Putamen (tissue), 1 donor: ENCODE results near the gene SPTBN1.
"Not testable (repeated sequence)": the region's sequence is repeated elsewhere in the genome, so short reads cannot be mapped to it uniquely, and the experiment has no call there.

Experiments
- DNase-seq: peaks from one replicate; pipeline ENCODE4 v3.0.0-alpha.2; 2016; ENCODE audit warnings: low spot score

SPTBN1 gene

DNA sequence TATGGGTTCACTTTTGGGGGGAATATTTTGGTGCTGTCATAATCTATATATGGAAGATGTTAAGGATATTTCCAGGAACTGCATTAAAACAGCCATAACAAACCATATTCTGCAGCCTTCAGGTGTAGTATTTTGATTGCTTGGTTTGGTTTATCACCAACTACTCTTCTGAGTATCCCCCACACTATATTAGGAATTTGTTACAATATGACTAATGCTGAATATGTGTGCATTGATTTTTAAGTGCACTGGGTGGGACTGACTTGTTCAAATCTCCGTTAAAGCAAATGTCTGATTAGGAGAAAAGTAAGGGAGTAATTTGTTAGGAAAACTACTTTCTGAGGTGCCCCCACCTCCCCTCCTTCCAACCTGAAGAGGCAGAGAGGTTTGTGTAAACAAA, 47.7 kb downstream of the SPTBN1 start:
- DNase-seq = no peak

GRCh38 chr2:54504866-54505265, 48.7 kb downstream of the SPTBN1 start:
- DNase-seq = no peak

GRCh38 chr2:54508541-54508940, 52.4 kb downstream of the SPTBN1 start:
- no peak for DNase-seq

DNA sequence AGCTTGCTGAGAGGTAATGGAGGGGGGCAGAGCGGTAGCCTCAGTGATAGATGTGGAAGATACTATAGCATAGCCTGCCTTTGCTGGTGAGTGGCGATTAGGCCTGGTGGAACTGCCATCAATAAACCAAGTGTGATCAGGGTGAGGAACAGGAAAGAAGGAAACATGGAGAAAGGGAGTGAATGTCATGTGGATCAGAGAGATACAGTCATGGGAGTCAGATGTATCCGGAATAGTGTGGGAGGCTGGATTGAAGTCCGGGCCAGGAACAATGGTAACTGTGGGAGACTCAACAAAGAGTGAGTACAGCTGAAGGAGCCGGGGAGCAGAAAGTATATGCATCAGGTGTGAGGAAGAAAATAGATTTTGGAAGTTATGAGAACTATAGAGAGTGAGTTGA, 52.9 kb downstream of the SPTBN1 start:
- not testable (repeated sequence) for DNase-seq

DNA sequence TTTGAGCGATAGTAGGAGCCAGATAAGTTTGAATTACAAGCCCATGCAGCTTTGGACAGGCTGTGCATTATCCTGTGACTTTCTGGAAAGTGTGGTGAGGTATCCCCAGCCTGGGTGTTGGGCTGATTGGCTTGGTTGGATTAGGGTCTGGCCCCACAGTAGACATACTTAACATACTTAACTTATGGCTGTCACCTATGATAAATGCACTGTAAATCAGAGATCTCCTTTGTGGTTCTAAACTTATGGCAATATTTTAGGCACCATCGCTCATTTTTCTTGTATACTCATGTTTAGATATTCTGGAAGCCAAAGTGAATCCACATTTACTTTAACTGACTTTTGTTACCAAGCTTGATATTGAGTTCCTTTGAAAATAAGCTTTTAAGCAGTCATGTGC, 54.8 kb downstream of the SPTBN1 start:
- DNase-seq = no peak

- DNase-seq = no peak
Observed at GRCh38 chr2:54512183-54512582, 56.1 kb downstream of the SPTBN1 start.

DNA sequence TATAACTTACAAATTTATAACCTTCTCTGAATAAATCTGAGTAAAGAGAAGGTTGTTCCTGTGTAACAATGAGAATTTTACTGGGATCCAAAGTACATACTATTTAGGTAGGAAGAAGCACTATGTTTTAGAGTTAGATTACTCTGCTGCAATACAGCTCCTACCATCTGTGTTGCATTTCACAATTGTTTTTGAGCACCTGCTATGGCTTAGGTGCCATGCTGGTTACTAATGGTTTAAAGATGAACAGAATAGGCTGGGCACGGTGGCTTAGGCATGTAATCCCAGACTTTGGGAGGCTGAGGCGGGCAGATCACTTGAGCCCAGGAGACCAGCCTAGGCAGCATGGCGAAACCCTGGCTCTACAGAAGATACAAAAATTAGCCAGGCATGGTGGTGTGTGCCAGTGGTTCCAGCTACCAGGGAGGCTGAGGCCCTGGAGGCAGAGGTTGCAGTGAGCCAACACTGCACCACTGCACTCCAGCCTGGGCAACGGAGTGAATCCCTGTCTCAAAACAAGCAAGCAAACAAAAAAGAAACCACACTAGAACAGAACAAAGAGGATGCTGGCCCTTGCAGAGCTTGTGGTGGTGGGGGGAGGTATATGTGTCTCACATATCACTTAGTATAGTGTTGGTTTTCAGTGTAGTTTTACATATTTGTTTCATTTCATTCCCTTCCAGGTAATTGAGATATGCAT, 56.7 kb downstream of the SPTBN1 start:
- DNase-seq = no peak

DNA sequence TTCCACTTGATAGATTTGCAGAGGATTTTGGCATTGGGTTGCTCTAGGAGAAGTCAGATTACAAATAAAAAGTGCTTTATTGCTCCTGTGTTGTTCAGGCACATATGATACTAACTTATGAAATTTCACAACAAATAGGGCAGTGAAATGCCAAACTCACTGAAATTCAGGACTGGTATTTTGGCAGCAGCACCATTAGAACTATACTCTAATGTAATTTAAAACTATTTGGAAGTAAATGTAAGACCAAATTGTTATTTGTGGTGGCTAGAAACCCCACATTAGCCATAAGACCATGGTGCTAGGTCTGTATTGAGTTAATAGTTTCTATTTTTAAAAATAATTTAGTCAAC, 57.2 kb downstream of the SPTBN1 start:
- no peak for DNase-seq

DNA sequence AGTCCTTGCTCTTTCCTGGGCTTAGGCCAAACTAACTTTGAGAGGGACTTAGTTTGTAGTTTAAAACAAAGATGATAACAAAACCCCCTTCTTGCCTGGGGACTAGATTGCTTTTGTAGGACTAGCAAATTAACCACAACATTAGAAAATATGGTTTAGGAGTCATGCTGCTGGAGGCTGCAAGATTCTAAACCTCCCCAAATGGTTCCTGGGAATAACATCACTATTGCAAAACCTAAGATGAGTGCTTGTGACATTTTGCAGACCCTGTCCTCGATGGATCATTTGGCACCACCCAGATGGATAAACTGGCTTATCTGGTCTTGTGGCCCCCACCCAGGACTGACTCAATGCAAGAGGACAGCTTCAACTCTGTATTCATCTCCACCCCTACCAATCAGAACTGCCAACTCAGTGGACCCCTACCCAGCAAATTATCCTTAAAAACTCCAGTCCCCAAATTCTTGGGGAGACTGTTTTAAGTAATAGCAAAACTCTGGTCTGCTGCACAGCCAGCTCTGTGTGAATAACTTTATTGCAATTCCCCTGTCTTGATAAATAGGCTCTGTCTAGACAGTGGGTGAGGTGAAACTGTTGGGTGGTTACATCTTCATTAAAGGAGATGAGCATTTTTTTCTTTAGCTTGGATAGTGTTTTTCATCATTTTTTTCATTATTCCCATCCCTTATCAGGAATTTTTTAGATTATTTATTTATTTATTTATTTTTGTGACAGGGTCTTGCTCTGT, 58.9 kb downstream of the SPTBN1 start:
- no peak for DNase-seq

GRCh38 chr2:54516842-54517241, 60.7 kb downstream of the SPTBN1 start:
- DNase-seq = no peak

DNA sequence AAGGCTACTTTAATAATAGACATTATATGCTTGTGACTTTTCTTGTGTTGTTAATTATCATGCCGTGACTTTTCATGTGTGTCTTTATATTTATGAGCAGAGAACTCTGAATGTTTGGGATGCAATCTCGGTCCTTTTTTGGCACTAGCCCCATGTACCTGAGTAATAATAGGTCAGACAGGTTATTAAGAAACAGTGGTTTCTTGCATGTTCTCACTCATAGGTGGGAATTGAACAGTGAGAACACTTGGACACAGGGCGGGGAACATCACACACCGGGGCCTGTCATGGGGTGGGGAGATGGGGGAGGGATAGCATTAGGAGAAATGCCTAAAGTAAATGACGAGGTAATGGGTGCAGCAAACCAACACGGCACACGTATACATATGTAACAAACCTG, 61.9 kb downstream of the SPTBN1 start:
- not testable (repeated sequence) for DNase-seq

- no peak for DNase-seq
Observed at GRCh38 chr2:54518430-54518829, 62.3 kb downstream of the SPTBN1 start.

DNA sequence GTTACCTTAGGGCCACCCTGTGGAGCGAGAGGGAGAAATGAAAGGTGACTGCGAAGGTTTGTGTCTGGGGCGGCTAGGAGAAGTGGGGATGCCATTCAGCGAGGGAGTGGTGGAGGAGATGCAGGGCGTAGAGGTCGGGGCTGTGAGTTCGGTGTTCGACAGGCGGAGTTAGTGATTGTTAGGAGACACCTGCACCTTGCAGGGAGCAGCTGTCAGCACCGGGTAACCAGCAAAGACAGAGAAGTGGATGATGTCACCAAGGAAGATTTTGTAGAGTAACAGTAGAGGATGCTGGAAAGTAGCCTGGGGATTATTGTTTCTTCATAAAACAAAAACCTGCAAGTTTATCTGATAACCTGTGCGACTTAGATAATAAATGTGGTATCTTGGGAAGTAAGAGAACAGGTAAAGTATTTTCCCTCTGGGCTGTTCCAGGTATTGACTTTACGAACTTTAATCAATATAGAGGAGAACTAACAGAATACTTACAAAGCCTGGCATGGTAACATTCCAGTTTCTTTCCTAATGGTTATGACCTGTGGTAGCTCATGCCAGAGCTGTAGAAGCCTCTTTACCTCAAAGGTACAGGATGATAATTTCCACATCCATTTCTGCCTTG, 63.8 kb downstream of the SPTBN1 start:
- DNase-seq = no peak

GRCh38 chr2:54520687-54521086, 64.6 kb downstream of the SPTBN1 start:
- DNase-seq = no peak

DNA sequence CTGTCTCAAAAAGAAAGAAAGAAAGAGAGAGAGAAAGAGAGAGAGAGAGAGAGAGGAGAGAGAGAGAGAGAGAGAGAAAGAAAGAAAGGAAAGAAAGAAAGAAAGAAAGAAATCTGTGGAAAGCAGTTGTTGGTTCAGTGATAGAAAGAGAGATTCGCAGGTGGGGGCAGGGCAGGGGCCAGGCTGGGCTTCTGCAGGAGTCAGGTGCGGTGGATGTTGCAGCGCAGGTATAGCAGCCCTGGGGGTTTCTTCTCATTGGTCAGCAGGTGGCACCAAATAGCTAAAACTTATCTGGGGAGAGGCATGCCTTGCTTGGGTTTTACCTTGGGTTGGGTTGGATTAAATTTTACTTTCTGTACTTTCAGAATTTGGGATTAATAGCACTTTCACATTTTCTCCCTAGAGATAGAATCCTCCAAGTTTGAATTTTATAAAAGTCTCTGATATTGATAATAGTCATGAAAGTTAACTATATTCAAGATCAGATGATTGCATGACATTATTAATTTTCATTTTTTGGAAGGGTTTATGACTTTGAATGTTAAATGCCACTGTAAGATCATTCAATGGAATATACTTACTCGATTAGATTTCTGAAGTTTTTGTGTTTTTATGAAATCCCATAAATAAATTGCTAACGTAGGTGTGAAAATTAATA, 66.6 kb downstream of the SPTBN1 start:
- no peak for DNase-seq

GRCh38 chr2:54523324-54523959, 67.3 kb downstream of the SPTBN1 start:
- no peak for DNase-seq

- DNase-seq = no peak
Observed at GRCh38 chr2:54524226-54524991, 68.3 kb downstream of the SPTBN1 start.

- no peak for DNase-seq
Observed at GRCh38 chr2:54525321-54525720, 69.2 kb downstream of the SPTBN1 start.

GRCh38 chr2:54526226-54526879, 70.2 kb downstream of the SPTBN1 start:
- no peak for DNase-seq

GRCh38 chr2:54528311-54528955, 72.3 kb downstream of the SPTBN1 start:
- no peak for DNase-seq
